ENCODE results near the gene CUEDC1. TPM values are rescaled to one million over a fixed set of nuclear protein-coding genes. Genes with fewer than 3 reads are reported as not detected.

CUEDC1 gene
- total and polyA plus RNA-seq, 2 of the 13 experiments (the other 11 are each of a cell fraction or from before 2014, with no cell fraction given): 7.4 to 12.9 TPM

GRCh38 chr17:57975044-57975443 is 19.8 kb upstream of the CUEDC1 start (continued):
- TF ChIP-seq ZNF784 (CRISPR knock-in tag; IDR thresholded peaks at IDR 0.05; ENCODE audit: borderline replicate concordance): 0 out of 2 replicates have a peak, but pooled peaks have one; percentile 56
- TF ChIP-seq MIXL1 (CRISPR knock-in tag; IDR thresholded peaks at IDR 0.05): peak; percentile 71; the same call in 1 of the 2 replicates
- TF ChIP-seq HNF4G (IDR thresholded peaks at IDR 0.05; ENCODE audit: borderline replicate concordance, low read depth, low read length): 0 out of 2 replicates have a peak, but pooled peaks have one; percentile 21
- TF ChIP-seq HNF4G (CRISPR knock-in tag; IDR thresholded peaks at IDR 0.05; ENCODE audit: borderline replicate concordance, low read depth): no peak
- no peak for TF ChIP-seq JUN (CRISPR knock-in tag; IDR thresholded peaks at IDR 0.05)
- no peak for TF ChIP-seq ZNF264 (CRISPR knock-in tag; IDR thresholded peaks at IDR 0.05)
- no peak for TF ChIP-seq ZNF772 (CRISPR knock-in tag; IDR thresholded peaks at IDR 0.05)
- TF ChIP-seq ZBTB8A (CRISPR knock-in tag; IDR thresholded peaks at IDR 0.05; ENCODE audit: borderline replicate concordance, low read depth): no peak
- TF ChIP-seq ZNF850 (CRISPR knock-in tag; conservative IDR thresholded peaks at IDR 0.05): no peak
- peak; percentile 99 for TF ChIP-seq FOXA3 (CRISPR knock-in tag; IDR thresholded peaks at IDR 0.05)
- no peak for TF ChIP-seq ZNF713 (CRISPR knock-in tag; IDR thresholded peaks at IDR 0.05)
- no peak for TF ChIP-seq NR2F6 (IDR thresholded peaks at IDR 0.05)
- 0 out of 2 replicates have a peak, but pooled peaks have one; percentile 26 for TF ChIP-seq NR2F6 (CRISPR knock-in tag; IDR thresholded peaks at IDR 0.05)
- TF ChIP-seq MIER2 (CRISPR knock-in tag; IDR thresholded peaks at IDR 0.05): 0 out of 2 replicates have a peak, but pooled peaks have one; percentile 30
- no peak for TF ChIP-seq IRF9 (CRISPR knock-in tag; IDR thresholded peaks at IDR 0.05; ENCODE audit: borderline replicate concordance)
- no peak for TF ChIP-seq ZNF256 (CRISPR knock-in tag; conservative IDR thresholded peaks at IDR 0.05)
- TF ChIP-seq PHF21A (CRISPR knock-in tag; IDR thresholded peaks at IDR 0.05): peak; percentile 40; the same call in 1 of the 2 replicates
- TF ChIP-seq KLF16 (CRISPR knock-in tag; IDR thresholded peaks at IDR 0.05): peak in 1 of 2 experiments; percentile 42; a peak in 1 of 4 replicates
- no peak for TF ChIP-seq ZNF460 (CRISPR knock-in tag; IDR thresholded peaks at IDR 0.05; ENCODE audit: borderline replicate concordance)
- 0 out of 2 replicates have a peak, but pooled peaks have one; percentile 23 for TF ChIP-seq ZNF12 (CRISPR knock-in tag; IDR thresholded peaks at IDR 0.05)
- TF ChIP-seq FOXK1 (CRISPR knock-in tag; IDR thresholded peaks at IDR 0.05; ENCODE audit: borderline replicate concordance, low read depth): peak; percentile 64; the same call in 1 of the 2 replicates
- peak; percentile 26; the same call in 1 of the 2 replicates for TF ChIP-seq YEATS2 (CRISPR knock-in tag; IDR thresholded peaks at IDR 0.05; ENCODE audit: borderline replicate concordance)
- no peak for TF ChIP-seq TRIM24 (CRISPR knock-in tag; IDR thresholded peaks at IDR 0.05)
- TF ChIP-seq LCORL (IDR thresholded peaks at IDR 0.05): no peak
- peak; percentile 60; the same call in 1 of the 2 replicates for TF ChIP-seq LCORL (CRISPR knock-in tag; IDR thresholded peaks at IDR 0.05)
- peak; percentile 59; the same call in 1 of the 2 replicates for TF ChIP-seq KLF6 (CRISPR knock-in tag; IDR thresholded peaks at IDR 0.05)
- peak; percentile 84; the same call in 1 of the 2 replicates for TF ChIP-seq ZNF331 (CRISPR knock-in tag; IDR thresholded peaks at IDR 0.05)
- peak; percentile 39; the same call in 1 of the 2 replicates for TF ChIP-seq ZNF652 (CRISPR knock-in tag; IDR thresholded peaks at IDR 0.05; ENCODE audit: borderline replicate concordance, low read depth)
- TF ChIP-seq MED1 (CRISPR knock-in tag; IDR thresholded peaks at IDR 0.05): 0 out of 2 replicates have a peak, but pooled peaks have one; percentile 6
- no peak for TF ChIP-seq ZNF180 (CRISPR knock-in tag; IDR thresholded peaks at IDR 0.05; ENCODE audit: borderline replicate concordance, low read depth)
- peak; percentile 38; the same call in 1 of the 2 replicates for TF ChIP-seq TBX2 (CRISPR knock-in tag; IDR thresholded peaks at IDR 0.05; ENCODE audit: borderline replicate concordance)
- peak; percentile 36; the same call in 1 of the 2 replicates for TF ChIP-seq CREM (IDR thresholded peaks at IDR 0.05)
- no peak for TF ChIP-seq CREM (CRISPR knock-in tag; IDR thresholded peaks at IDR 0.05)

Measured in HepG2 (cell line).